RWPE2 (cell line): Measurements from ENCODE around the gene TCEANC2.

ENCODE experiments used
- ATAC-seq: fragments of 200-7000 bp; cut with Tn5 transposase; 3 replicates; pipeline ENCODE4 v1.9.1; 2021; ENCODE audit warnings: low read depth
- DNase-seq: peaks from one replicate; pipeline ENCODE4 v3.0.0-alpha.2; 2020; ENCODE audit warnings: low spot score
- H3K27ac ChIP-seq: fragments of 450-650 bp; 2 replicates; pipeline ENCODE4 v1.5.1; 2017; ENCODE audit warnings: mild to moderate bottlenecking; ENCODE audit not compliant: poor library complexity, severe bottlenecking
- H3K27me3 ChIP-seq: fragments of 250-450 bp; sonication (Bioruptor Pico); 2 replicates; pipeline ENCODE4 v1.5.1; 2021; ENCODE audit warnings: mild to moderate bottlenecking, moderate library complexity; ENCODE audit not compliant: insufficient read depth, poor library complexity, severe bottlenecking
- H3K36me3 ChIP-seq: fragments of 250-450 bp; sonication (Bioruptor Pico); 2 replicates; pipeline ENCODE4 v1.5.1; 2020; ENCODE audit warnings: low read depth, mild to moderate bottlenecking, moderate library complexity
- H3K4me1 ChIP-seq: fragments of 250-450 bp; sonication (Bioruptor Pico); 2 replicates; pipeline ENCODE4 v1.5.1; 2021; ENCODE audit warnings: mild to moderate bottlenecking, moderate library complexity; ENCODE audit not compliant: insufficient read depth, poor library complexity, severe bottlenecking
- H3K4me3 ChIP-seq: fragments of 250-450 bp; sonication (Bioruptor Pico); 2 replicates; pipeline ENCODE4 v1.5.1; 2021; ENCODE audit warnings: mild to moderate bottlenecking, moderate library complexity; ENCODE audit not compliant: severe bottlenecking
- H3K9me3 ChIP-seq: fragments of 250-450 bp; sonication (Bioruptor Pico); 2 replicates; pipeline ENCODE4 v1.5.1; 2021; ENCODE audit warnings: mild to moderate bottlenecking, moderate library complexity; ENCODE audit not compliant: severe bottlenecking
- CTCF ChIP-seq: fragments of 450-650 bp; IDR thresholded peaks from one replicate; pipeline ENCODE4 v1.5.1; 2017; ENCODE audit warnings: mild to moderate bottlenecking, moderate library complexity; ENCODE audit not compliant: poor library complexity, severe bottlenecking

Gene TCEANC2

GRCh38 chr1:54132495-54132894 lies 79.1 kb downstream of the TCEANC2 start:
- Histone ChIP-seq H3K4me1 (no peaks in the 10 kb centered on the region), H3K9me3 (no peaks in the 10 kb centered on the region), H3K4me3 (no peak overlapping the region), H3K27ac (no peak overlapping the region), H3K36me3 (no peaks in the 10 kb centered on the region), H3K27me3 (no peaks in the 10 kb centered on the region)
- TF ChIP-seq CTCF, result no peak
- ATAC-seq (no peak), DNase-seq (no peak)

DNA sequence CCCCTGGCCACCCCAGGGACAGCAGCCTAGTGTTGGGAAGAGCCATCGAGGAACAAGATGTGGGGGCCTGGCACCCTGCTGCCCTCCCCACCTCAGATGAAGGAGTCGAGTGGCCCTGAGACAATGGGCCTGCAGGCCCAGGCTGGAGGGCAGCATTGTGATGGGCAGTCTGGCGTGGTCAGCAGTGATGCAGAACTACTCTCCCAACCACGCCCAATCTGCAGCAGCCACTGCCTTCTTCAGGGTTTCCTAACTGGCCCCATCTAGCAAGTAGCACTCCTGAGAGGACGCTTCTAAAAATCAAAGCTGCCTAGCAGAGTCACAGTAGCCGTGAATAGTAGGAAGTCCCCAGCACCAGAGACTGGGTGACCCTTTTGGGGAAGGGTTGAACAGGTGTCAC lies 80.9 kb downstream of the TCEANC2 start:
- H3K9me3 ChIP-seq, result no peaks in the 10 kb centered on the region
- no peaks in the 10 kb centered on the region for H3K36me3 ChIP-seq
- TF ChIP-seq CTCF, result no peak
- no peaks in the 10 kb centered on the region for H3K4me1 ChIP-seq
- H3K27me3 ChIP-seq, result no peaks in the 10 kb centered on the region
- H3K27ac ChIP-seq, result no peak overlapping the region
- no peak overlapping the region for H3K4me3 ChIP-seq
- ATAC-seq, result no peak
- no peak for DNase-seq

- H3K36me3 ChIP-seq, result no peaks in the 10 kb centered on the region
- TF ChIP-seq CTCF, result no peak
- no peaks in the 10 kb centered on the region for H3K4me1 ChIP-seq
These were observed 82.2 kb downstream of the TCEANC2 start for GRCh38 chr1:54135436-54136120.

GRCh38 chr1:54136269-54136896 lies 83.0 kb downstream of the TCEANC2 start:
- Histone ChIP-seq H3K27me3 (no peaks in the 10 kb centered on the region), H3K4me1 (no peaks in the 10 kb centered on the region), H3K9me3 (no peaks in the 10 kb centered on the region), H3K4me3 (no peak overlapping the region), H3K27ac (no peak overlapping the region), H3K36me3 (no peaks in the 10 kb centered on the region)
- ATAC-seq, result no peak
- TF ChIP-seq CTCF, result no peak
- no peak for DNase-seq

More at GRCh38 chr1:54135436-54136120, 82.2 kb downstream of the TCEANC2 start:
- Histone ChIP-seq H3K27ac (no peak overlapping the region), H3K9me3 (no peaks in the 10 kb centered on the region), H3K27me3 (no peaks in the 10 kb centered on the region), H3K4me3 (no peak overlapping the region)
- ATAC-seq (no peak), DNase-seq (no peak)

DNA sequence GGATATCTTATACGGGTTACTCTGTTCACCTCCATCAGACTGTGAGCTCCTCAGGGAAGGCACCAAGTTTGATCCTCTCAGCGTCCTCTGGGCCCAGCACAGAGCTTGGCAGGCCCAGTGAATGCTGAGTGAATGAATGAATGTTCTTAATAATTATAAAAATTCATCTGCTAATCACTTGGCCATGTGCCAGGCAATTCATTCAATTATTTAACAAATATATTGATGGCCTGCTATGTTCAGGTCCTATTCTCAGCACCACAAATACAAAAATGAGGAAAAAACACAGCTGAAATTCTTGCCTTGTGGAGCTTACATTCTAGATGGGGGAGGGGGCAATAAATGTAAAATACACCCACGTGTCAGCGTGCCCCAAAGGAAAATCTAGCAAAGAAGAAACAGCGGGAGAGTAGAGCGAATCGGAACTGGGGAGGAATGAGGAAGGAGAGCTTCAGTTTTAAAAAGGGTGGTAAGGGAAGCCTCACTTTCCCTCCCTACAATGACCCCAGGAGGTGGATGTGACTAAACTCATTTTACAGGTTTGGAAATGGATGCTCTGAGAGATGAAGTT lies 83.6 kb downstream of the TCEANC2 start:
- no peaks in the 10 kb centered on the region for H3K9me3 ChIP-seq
- no peak for TF ChIP-seq CTCF
- H3K4me1 ChIP-seq, result no peaks in the 10 kb centered on the region
- no peak overlapping the region for H3K4me3 ChIP-seq
- H3K27ac ChIP-seq, result no peak overlapping the region
- H3K27me3 ChIP-seq, result no peaks in the 10 kb centered on the region
- ATAC-seq (no peak), DNase-seq (no peak)
- H3K36me3 ChIP-seq, result no peaks in the 10 kb centered on the region
